LNCAP (cell line): Measurements from ENCODE around the gene STON2.

Source experiments
- CTCF ChIP-seq: fragments of 450-650 bp; IDR thresholded peaks from 2 replicates; pipeline ENCODE4 v1.5.1; 2017; ENCODE audit warnings: mild to moderate bottlenecking

Gene STON2

GRCh38 chr14:81350344-81351130 lies 49.6 kb downstream of the STON2 start:
- no peak for TF ChIP-seq CTCF

- no peak for TF ChIP-seq CTCF
Observed at GRCh38 chr14:81348061-81348460, 52.1 kb downstream of the STON2 start.

GRCh38 chr14:81345781-81346180 lies 54.3 kb downstream of the STON2 start:
- TF ChIP-seq CTCF = no peak

GRCh38 chr14:81344481-81345160 lies 55.5 kb downstream of the STON2 start:
- no peak for TF ChIP-seq CTCF

DNA sequence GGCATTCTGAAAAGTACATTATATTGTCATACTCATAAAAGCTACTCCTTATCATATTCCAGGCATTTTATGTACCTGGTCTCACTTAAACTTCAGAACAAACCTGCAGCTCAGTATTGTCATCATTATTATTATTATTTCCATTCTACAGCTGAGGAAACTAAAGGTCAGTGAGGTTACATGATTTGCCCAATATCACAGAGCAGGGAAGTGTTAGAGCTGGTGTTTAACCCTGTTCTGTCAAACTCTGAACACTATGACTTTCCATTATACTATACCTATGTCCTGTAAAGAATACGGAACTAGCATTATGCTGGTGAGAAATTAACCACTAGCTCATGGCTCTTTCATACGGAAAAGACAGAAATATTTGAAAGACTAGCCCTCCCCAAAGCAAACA lies 56.4 kb downstream of the STON2 start:
- TF ChIP-seq CTCF = no peak

GRCh38 chr14:81342850-81343580 lies 57.1 kb downstream of the STON2 start:
- TF ChIP-seq CTCF = no peak

GRCh38 chr14:81341781-81342180 lies 58.3 kb downstream of the STON2 start:
- no peak for TF ChIP-seq CTCF
